Measurements from ENCODE around the gene SLC44A5.

DNA sequence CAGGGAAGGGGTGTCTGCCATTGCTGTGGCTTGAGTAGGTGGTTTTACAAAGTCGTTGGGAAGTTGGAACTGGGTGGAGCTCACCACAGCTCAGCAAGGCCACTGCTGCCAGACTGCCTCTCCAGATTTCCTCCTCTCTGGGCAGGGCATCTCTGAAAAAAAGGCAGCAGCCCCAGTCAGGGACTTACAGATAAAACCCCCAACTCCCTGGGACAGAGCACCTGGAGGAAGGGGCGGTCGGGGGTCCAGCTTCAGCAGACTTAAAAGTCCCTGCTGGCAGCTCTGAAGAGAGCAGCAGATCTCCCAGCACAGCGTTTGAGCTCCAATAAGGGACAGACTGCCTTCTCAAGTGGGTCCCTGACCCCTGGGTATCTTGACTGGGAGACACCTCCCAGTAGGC is 352.6 kb downstream of the SLC44A5 start:
- TF ChIP-seq, protein P1, sequence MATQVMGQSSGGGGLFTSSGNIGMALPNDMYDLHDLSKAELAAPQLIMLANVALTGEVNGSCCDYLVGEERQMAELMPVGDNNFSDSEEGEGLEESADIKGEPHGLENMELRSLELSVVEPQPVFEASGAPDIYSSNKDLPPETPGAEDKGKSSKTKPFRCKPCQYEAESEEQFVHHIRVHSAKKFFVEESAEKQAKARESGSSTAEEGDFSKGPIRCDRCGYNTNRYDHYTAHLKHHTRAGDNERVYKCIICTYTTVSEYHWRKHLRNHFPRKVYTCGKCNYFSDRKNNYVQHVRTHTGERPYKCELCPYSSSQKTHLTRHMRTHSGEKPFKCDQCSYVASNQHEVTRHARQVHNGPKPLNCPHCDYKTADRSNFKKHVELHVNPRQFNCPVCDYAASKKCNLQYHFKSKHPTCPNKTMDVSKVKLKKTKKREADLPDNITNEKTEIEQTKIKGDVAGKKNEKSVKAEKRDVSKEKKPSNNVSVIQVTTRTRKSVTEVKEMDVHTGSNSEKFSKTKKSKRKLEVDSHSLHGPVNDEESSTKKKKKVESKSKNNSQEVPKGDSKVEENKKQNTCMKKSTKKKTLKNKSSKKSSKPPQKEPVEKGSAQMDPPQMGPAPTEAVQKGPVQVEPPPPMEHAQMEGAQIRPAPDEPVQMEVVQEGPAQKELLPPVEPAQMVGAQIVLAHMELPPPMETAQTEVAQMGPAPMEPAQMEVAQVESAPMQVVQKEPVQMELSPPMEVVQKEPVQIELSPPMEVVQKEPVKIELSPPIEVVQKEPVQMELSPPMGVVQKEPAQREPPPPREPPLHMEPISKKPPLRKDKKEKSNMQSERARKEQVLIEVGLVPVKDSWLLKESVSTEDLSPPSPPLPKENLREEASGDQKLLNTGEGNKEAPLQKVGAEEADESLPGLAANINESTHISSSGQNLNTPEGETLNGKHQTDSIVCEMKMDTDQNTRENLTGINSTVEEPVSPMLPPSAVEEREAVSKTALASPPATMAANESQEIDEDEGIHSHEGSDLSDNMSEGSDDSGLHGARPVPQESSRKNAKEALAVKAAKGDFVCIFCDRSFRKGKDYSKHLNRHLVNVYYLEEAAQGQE (IDR thresholded peaks at IDR 0.05; ENCODE audit: insufficient read depth in 1 of 2, low read depth in 2 of 2, low read length in 1 of 2), result no peak
- TF ChIP-seq, protein P2, sequence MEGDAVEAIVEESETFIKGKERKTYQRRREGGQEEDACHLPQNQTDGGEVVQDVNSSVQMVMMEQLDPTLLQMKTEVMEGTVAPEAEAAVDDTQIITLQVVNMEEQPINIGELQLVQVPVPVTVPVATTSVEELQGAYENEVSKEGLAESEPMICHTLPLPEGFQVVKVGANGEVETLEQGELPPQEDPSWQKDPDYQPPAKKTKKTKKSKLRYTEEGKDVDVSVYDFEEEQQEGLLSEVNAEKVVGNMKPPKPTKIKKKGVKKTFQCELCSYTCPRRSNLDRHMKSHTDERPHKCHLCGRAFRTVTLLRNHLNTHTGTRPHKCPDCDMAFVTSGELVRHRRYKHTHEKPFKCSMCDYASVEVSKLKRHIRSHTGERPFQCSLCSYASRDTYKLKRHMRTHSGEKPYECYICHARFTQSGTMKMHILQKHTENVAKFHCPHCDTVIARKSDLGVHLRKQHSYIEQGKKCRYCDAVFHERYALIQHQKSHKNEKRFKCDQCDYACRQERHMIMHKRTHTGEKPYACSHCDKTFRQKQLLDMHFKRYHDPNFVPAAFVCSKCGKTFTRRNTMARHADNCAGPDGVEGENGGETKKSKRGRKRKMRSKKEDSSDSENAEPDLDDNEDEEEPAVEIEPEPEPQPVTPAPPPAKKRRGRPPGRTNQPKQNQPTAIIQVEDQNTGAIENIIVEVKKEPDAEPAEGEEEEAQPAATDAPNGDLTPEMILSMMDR (IDR thresholded peaks at IDR 0.05), result no peak

Data from Panc1 (cell line).